ENCODE data around the gene PGA4.
"Not testable (repeated sequence)": the region's sequence is repeated elsewhere in the genome, so short reads cannot be mapped to it uniquely, and the experiment has no call there.

PGA4 gene

GRCh38 chr11:61222047-61222446, at the start of gene PGA4:
PGA4 (plus strand) TSS chr11:61222347; CDS start chr11:61222401, 54 bp downstream.
- H3K4me3 ChIP-seq (ENCODE audit: low read depth, low read length); DNase-seq (ENCODE audit: low read depth): not testable (repeated sequence)

DNA sequence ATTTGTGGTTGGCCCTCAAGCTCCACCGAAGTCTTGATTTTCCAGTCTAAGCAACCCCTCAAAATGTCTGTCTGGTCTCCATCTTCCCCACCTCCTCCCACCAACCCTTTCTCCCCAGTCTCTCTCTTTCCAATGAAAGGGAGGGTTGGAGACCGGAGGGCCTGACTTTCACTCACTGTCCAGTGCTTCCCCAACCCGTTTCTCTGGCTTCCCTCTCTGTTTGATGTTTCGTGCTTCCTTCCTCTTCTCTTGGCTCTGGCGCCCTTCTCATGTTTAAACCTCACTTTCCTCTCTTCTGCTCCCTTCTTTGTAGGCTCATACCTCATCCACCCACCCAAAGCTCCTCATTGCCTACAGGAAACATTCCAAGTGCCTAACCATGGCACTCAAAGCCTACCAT, 49.8 kb upstream of the PGA4 start:
- DNase-seq (ENCODE audit: low read depth), result no peak
- no peak overlapping the region for H3K4me3 ChIP-seq (ENCODE audit: low read depth, low read length)
- TF ChIP-seq, protein P1, sequence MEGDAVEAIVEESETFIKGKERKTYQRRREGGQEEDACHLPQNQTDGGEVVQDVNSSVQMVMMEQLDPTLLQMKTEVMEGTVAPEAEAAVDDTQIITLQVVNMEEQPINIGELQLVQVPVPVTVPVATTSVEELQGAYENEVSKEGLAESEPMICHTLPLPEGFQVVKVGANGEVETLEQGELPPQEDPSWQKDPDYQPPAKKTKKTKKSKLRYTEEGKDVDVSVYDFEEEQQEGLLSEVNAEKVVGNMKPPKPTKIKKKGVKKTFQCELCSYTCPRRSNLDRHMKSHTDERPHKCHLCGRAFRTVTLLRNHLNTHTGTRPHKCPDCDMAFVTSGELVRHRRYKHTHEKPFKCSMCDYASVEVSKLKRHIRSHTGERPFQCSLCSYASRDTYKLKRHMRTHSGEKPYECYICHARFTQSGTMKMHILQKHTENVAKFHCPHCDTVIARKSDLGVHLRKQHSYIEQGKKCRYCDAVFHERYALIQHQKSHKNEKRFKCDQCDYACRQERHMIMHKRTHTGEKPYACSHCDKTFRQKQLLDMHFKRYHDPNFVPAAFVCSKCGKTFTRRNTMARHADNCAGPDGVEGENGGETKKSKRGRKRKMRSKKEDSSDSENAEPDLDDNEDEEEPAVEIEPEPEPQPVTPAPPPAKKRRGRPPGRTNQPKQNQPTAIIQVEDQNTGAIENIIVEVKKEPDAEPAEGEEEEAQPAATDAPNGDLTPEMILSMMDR (conservative IDR thresholded peaks at IDR 0.05; ENCODE audit: low read depth, low read length), result no peak

DNA sequence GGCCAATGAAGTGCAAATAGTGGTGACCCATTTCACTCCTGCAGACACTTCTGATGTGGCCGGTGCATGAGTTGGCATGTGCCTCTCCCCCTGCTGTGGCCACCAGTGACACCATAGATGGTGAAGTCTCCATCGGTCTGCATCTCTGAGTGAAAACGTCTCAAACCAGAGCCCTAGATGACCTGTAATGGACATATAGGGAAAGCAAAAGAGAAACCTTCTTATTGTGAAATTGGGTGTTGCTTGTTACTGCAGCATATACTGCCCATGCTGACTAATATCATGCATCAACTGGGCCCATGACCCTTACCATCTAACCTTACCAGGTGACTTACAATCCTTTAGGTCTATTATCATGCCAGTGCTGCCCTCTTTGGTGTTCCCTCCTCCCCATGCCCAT, 49.3 kb upstream of the PGA4 start:
- H3K4me3 ChIP-seq (ENCODE audit: low read depth, low read length), result no peak overlapping the region
- no peak for DNase-seq (ENCODE audit: low read depth)
- TF ChIP-seq, protein P1 (conservative IDR thresholded peaks at IDR 0.05; ENCODE audit: low read depth, low read length), result no peak

GRCh38 chr11:61173456-61173855, 48.7 kb upstream of the PGA4 start:
- H3K4me3 ChIP-seq (ENCODE audit: low read depth, low read length), result no peak overlapping the region
- peak; percentile 52 for DNase-seq (ENCODE audit: low read depth)
- TF ChIP-seq, protein P1 (conservative IDR thresholded peaks at IDR 0.05; ENCODE audit: low read depth, low read length), result peak; percentile 40

DNA sequence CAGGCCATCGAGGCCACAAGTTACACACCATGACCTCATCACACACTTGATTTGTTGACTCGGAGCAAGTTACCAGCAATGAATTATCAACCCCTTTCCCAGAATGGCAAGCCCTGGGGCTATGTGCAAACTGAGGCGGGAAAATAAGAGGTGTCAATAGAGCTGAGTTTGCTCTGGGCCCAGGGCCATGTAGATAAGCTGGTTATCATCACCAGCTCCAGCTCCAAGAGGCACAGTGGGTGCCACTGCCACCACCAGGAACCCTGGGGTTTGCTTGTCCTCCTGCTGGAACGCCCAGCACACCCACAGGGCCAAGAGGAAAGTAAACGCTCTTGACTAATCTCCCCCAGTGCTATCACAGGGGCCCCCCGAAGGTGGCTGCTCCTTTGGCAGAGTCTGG, 47.9 kb upstream of the PGA4 start:
- DNase-seq (ENCODE audit: low read depth), result no peak
- no peak overlapping the region for H3K4me3 ChIP-seq (ENCODE audit: low read depth, low read length)
- TF ChIP-seq, protein P1 (conservative IDR thresholded peaks at IDR 0.05; ENCODE audit: low read depth, low read length), result no peak

DNA sequence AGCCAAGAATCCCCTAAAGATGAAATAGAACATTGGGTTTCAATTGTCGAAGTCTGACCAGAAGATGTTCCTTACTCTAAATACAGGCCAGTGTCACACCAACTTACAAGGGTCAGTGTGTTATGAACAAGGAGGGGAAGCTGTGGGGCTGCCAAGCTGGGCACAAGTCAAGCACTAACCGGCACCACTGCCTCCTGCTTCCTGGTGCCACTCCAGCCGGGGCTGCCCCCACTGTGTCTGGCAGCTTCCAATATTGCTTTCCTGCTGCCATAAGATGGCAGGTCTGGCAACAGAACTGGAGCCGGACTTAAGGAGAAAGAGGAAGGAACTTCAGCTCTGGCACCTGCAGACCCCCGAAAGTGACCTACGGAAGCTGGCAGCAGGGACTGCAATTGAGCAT, 47.2 kb upstream of the PGA4 start:
- H3K4me3 ChIP-seq (ENCODE audit: low read depth, low read length), result no peak overlapping the region
- no peak for DNase-seq (ENCODE audit: low read depth)
- TF ChIP-seq, protein P1 (conservative IDR thresholded peaks at IDR 0.05; ENCODE audit: low read depth, low read length), result no peak

DNA sequence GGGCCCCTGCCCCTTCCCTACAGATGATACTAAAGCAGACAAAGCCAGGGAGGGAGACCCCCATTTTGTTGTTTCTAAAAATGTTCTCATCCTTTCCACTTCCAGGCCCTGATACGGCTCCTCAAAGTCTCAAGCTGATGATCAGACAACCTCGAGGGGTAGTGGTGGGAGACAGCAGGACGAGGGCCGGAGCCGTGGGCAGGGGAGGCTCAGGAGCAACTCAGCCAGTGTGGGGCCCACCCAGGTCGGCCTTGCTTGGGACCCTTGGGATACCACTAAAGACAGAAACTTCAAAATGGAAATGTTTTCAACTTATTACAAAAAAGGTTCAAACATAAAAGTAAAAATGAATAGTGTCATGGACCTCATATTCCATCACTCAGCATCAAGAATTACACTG, 45.7 kb upstream of the PGA4 start:
- DNase-seq (ENCODE audit: low read depth), result no peak
- TF ChIP-seq, protein P1 (conservative IDR thresholded peaks at IDR 0.05; ENCODE audit: low read depth, low read length), result no peak
- H3K4me3 ChIP-seq (ENCODE audit: low read depth, low read length), result no peak overlapping the region

DNA sequence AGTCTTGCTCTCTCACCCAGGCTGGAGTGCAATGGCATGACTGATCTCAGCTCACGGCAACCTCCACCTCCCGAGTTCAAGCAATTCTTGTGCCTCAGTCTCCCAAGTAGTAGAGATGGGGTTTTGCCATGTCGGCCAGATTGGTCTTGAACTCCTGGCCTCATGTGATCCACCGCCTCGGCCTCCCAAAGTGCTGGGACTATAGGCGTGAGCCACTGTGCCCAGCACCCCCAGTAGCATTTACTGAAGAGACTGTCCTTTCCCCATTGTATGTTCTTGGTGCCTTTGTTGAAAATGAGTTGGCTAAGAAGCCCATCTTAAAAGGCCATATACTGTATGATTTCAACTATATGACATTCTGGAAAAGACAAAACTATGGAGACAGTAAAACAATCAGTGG, 41.9 kb upstream of the PGA4 start:
- not testable (repeated sequence) for DNase-seq (ENCODE audit: low read depth); H3K4me3 ChIP-seq (ENCODE audit: low read depth, low read length)

Measured in choroid plexus epithelial cell (primary cell).